HepG2 (cell line): ENCODE results near the gene CXorf38. TPM values are rescaled to one million over a fixed set of nuclear protein-coding genes. Genes with fewer than 3 reads are reported as not detected.

Experiments used
- ATAC-seq: fragments of 200-7000 bp; cut with Tn5 transposase; 3 replicates; pipeline ENCODE4 v1.9.1; 2020; ENCODE audit warnings: mild to moderate bottlenecking, moderate library complexity
- BruUV-seq: library from RNA; stranded (reverse); fragments of 400-500 nt; replicated peaks from 2 replicates; lab custom pipeline; 2021; lab: Mats Ljungman, UMichigan
- CTCF ChIA-PET: fragments of 300-600 bp; formaldehyde crosslinking; extraction: SDS; loops from one replicate; lab custom pipeline; 2021; ENCODE audit warnings: low total read pairs, inconsistent platforms, low intra/inter-chr PET ratio; lab: Yijun Ruan, JAX
- POLR2A ChIA-PET: fragments of 350-600 bp; sonication (Branson Sonifier 250); formaldehyde crosslinking; loops from one replicate; lab custom pipeline; 2020; ENCODE audit warnings: antibody characterized with exemption, inconsistent platforms; lab: Yijun Ruan, JAX
- DNase-seq: peaks from one replicate; pipeline ENCODE4 v3.0.0-alpha.2; 2015; ENCODE audit warnings: low spot score
- FAIRE-seq: peaks from 3 replicates; lab custom pipeline; 2011; peaks lifted over from hg19 to GRCh38; lab: Jason Lieb, UNC
- H2AFZ ChIP-seq: one replicate; pipeline ENCODE4 v1.6.1; 2011; ENCODE audit warnings: low read length, inconsistent platforms
- H3K27ac ChIP-seq: fragments of 300-600 bp; 3 replicates; pipeline ENCODE4 v1.8.0; 2011; ENCODE audit warnings: mixed run types, mild to moderate bottlenecking, mixed read lengths, low read length, inconsistent platforms; ENCODE audit not compliant: insufficient read depth; ENCODE audit errors: extremely low read length
- H3K27me3 ChIP-seq, 2 experiments: fragments of 200-600 bp in 1 of 2; 2 replicates in 1 of 2; 3 replicates in 1 of 2; pipeline versions ENCODE4 v1.6.0 to v1.8.0; 2011; ENCODE audit warnings: low read length in 2 of 2, mild to moderate bottlenecking in 2 of 2, moderate library complexity in 2 of 2, inconsistent platforms in 1 of 2; ENCODE audit not compliant: insufficient read depth in 2 of 2, control insufficient read depth in 1 of 2
- H3K36me3 ChIP-seq, 2 experiments: fragments of 200-600 bp in 1 of 2; replicated peaks in 1 of 2; 2 replicates in 1 of 2; 3 replicates in 1 of 2; pipeline versions ENCODE4 v1.5.1 to v1.8.0; 2011; ENCODE audit warnings: low read length in 2 of 2, inconsistent platforms in 1 of 2; ENCODE audit not compliant: insufficient read depth in 2 of 2, control insufficient read depth in 1 of 2
- H3K4me1 ChIP-seq: 2 replicates; pipeline ENCODE4 v1.5.1; 2012; ENCODE audit warnings: low read length, inconsistent platforms; ENCODE audit not compliant: insufficient read depth
- H3K4me2 ChIP-seq: 2 replicates; pipeline ENCODE4 v1.6.0; 2011; ENCODE audit warnings: low read depth, low read length, inconsistent platforms
- H3K4me3 ChIP-seq, 3 experiments: fragments of 200-600 bp in 1 of 3; sonication (generic), shearing (Covaris generic) in 1 of 3; replicated peaks in 1 of 3; 2 replicates each; pipeline ENCODE4 v1.5.1; 2011 to 2016; ENCODE audit warnings: low read length in 3 of 3, inconsistent platforms in 2 of 3, low read depth in 2 of 3, mild to moderate bottlenecking in 2 of 3, control low read depth in 1 of 3, mixed read lengths in 1 of 3; ENCODE audit not compliant: insufficient read depth in 1 of 3
- H3K79me2 ChIP-seq: one replicate; pipeline ENCODE4 v1.6.1; 2011; ENCODE audit warnings: low read length, inconsistent platforms; ENCODE audit not compliant: insufficient read depth
- H3K9ac ChIP-seq: 2 replicates; pipeline ENCODE4 v1.6.0; 2011; ENCODE audit warnings: mild to moderate bottlenecking, low read depth, low read length, inconsistent platforms; ENCODE audit not compliant: insufficient read depth
- H3K9me3 ChIP-seq: 2 replicates; pipeline ENCODE4 v1.5.1; 2012; ENCODE audit warnings: mild to moderate bottlenecking, low read length
- H4K20me1 ChIP-seq: 2 replicates; pipeline ENCODE4 v1.6.0; 2011; ENCODE audit warnings: inconsistent platforms, mild to moderate bottlenecking, low read length, moderate library complexity; ENCODE audit not compliant: insufficient read depth
- CEBPG ChIP-seq: IDR thresholded peaks from 2 replicates; pipeline ENCODE4 v1.6.1; 2016
- CREB1 ChIP-seq, 2 experiments: fragments of 450-650 bp in 1 of 2; IDR thresholded peaks; 2 replicates each; pipeline ENCODE4 v1.6.1; 2016 to 2017; ENCODE audit warnings: control low read depth in 1 of 2, mild to moderate bottlenecking in 1 of 2, missing compliant biosample characterization in 1 of 2, missing genetic modification characterization in 1 of 2
- IRF2 ChIP-seq: IDR thresholded peaks from 2 replicates; pipeline ENCODE4 v1.6.1; 2018; ENCODE audit warnings: missing genetic modification reagents, missing compliant biosample characterization
- MATR3 ChIP-seq: sonication (generic); formaldehyde crosslinking; IDR thresholded peaks from 2 replicates; pipeline ENCODE4 v1.4.0; 2020; ENCODE audit warnings: missing genetic modification reagents
- RBM39 ChIP-seq: fragments of 200-400 bp; formaldehyde crosslinking; IDR thresholded peaks from one replicate; pipeline ENCODE4 v1.6.1; 2018; ENCODE audit warnings: antibody characterized with exemption, mild to moderate bottlenecking, low read depth, low read length; ENCODE audit not compliant: poor library complexity, severe bottlenecking
- SOX6 ChIP-seq, 2 experiments: fragments of 450-650 bp in 1 of 2; sonication (generic) in 1 of 2; formaldehyde crosslinking in 1 of 2; IDR thresholded peaks; 2 replicates each; pipeline versions ENCODE4 v1.4.0 to v1.6.1; 2017 to 2020; ENCODE audit warnings: antibody characterized with exemption in 1 of 2, mild to moderate bottlenecking in 1 of 2, missing genetic modification reagents in 1 of 2
- TBX2 ChIP-seq: sonication (generic); formaldehyde crosslinking; IDR thresholded peaks from 2 replicates; pipeline ENCODE4 v1.5.0; 2020; ENCODE audit warnings: missing genetic modification reagents, mild to moderate bottlenecking, borderline replicate concordance
- ZBTB7A ChIP-seq: sonication (generic); formaldehyde crosslinking; IDR thresholded peaks from 2 replicates; pipeline ENCODE4 v1.8.0; 2022; ENCODE audit warnings: mild to moderate bottlenecking, missing genetic modification reagents
- ZSCAN12 ChIP-seq: sonication (generic); formaldehyde crosslinking; IDR thresholded peaks from 2 replicates; pipeline ENCODE4 v1.9.0; 2021; ENCODE audit warnings: mild to moderate bottlenecking, missing genetic modification reagents
- WGBS: methylation state at CpG from one replicate; pipeline ENCODE4 v1.1.6; 2017; ENCODE audit warnings: low lambda C conversion rate; 5-methylcytosine and 5-hydroxymethylcytosine counted together
- in situ Hi-C: cut with HindIII; loops from 2 replicates; pipeline ENCODE4 v1.10.0; 2017; ENCODE audit warnings: low pct_unique_long_range_greater_than_20kb; ENCODE audit not compliant: extremely low pct_ligation_motif_present
- intact Hi-C: fragments of 100-400 bp; cut with micrococcal nuclease; formaldehyde crosslinking; loops from one replicate; pipeline ENCODE4 v1.10.0; 2022; ENCODE audit not compliant: unreplicated experiment
- polyA plus RNA-seq, 8 experiments: library from polyadenylated mRNA; depleted of rRNA in 3 of 8; stranded (reverse) in 7 of 8; unstranded in 1 of 8; fragments of >200 nt; fragmentation: Illumina TruSeq in 4 of 8; extraction: Trizol in 4 of 8; gene quantifications; 2 replicates each; pipeline versions ENCODE4 v1.2.1 to v1.2.3, GENCODE V29; 2011 to 2016; ENCODE audit warnings: low read depth in 4 of 8, missing spikeins in 1 of 8, mixed read lengths in 1 of 8; ENCODE audit not compliant: insufficient read depth in 1 of 8
- total RNA-seq, 5 experiments: library from RNA; depleted of rRNA; stranded (reverse); fragments of >200 nt; fragmentation: Illumina TruSeq; extraction: Trizol; gene quantifications; 2 replicates each; pipeline ENCODE4 v1.2.3, GENCODE V29; 2016; ENCODE audit warnings: low read depth in 1 of 5
- TF ChIP-seq, protein P1 (sequence below): sonication (generic); formaldehyde crosslinking; IDR thresholded peaks from 2 replicates; pipeline ENCODE4 v1.4.0; 2020; ENCODE audit warnings: missing genetic modification reagents, borderline replicate concordance
- TF ChIP-seq, protein P2 (sequence below): sonication (generic); formaldehyde crosslinking; conservative IDR thresholded peaks from 2 replicates; pipeline ENCODE4 v1.8.0; 2022; ENCODE audit warnings: mild to moderate bottlenecking, moderate library complexity, missing genetic modification reagents
- TF ChIP-seq, protein P3 (sequence below): sonication (generic); formaldehyde crosslinking; IDR thresholded peaks from 2 replicates; pipeline ENCODE4 v1.4.0; 2020; ENCODE audit warnings: low read depth, missing genetic modification reagents
- TF ChIP-seq, protein P4 (sequence below): sonication (generic); formaldehyde crosslinking; IDR thresholded peaks from 2 replicates; pipeline ENCODE4 v1.4.0; 2020; ENCODE audit warnings: mild to moderate bottlenecking, missing genetic modification reagents

Gene CXorf38
- total and polyA plus RNA-seq, 2 of the 13 experiments (the other 11 are each of a cell fraction or from before 2014, with no cell fraction given): 4.6 to 6.7 TPM

DNA sequence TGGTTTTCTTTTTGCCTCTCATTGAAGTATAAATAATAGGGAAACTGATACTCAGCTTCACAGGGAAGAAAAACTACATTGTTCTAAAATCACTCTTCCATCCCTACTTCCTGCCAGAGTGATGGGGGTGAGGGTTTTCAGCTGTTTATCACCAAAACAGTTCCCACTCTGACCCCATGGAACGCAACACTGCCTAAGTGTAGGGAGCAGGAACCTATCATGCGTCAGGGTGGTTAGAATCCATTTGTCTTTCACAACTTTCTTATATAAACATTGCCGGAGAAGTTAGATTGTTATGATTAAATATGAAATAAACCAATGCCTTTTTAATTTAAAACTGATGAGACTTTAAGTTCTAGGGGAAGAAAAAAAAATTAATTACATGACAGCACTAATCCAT is 40.0 kb downstream of the CXorf38 start:
- WGBS: 96% methylated on average over 3 of the region's 3 CpGs
- no peak for DNase-seq
- in situ Hi-C loops (no loop called here), intact Hi-C loops (no loop called here)
- H3K27me3 ChIP-seq: no peaks in the 10 kb centered on the region
- H3K79me2 ChIP-seq: no peaks in the 10 kb centered on the region
- no peak overlapping the region for H2AFZ ChIP-seq
- ChIA-PET POLR2A (no interaction called here), CTCF (no interaction called here)
- H3K9ac ChIP-seq: no peak overlapping the region
- no peaks in the 10 kb centered on the region for H3K36me3 ChIP-seq
- peaks cover 17% of the 10 kb centered on the region for H3K4me1 ChIP-seq
- no peak overlapping the region for H3K4me3 ChIP-seq
- no peak for FAIRE-seq
- no peak overlapping the region for H3K4me2 ChIP-seq
- no TSS peak for BruUV-seq
- no peak overlapping the region for H3K27ac ChIP-seq
- no peaks in the 10 kb centered on the region for H4K20me1 ChIP-seq
- H3K9me3 ChIP-seq: no peaks in the 10 kb centered on the region
- ATAC-seq: no peak
- no peak for TF ChIP-seq SOX6 (IDR thresholded peaks at IDR 0.05)
- no peak for TF ChIP-seq SOX6 (CRISPR knock-in tag; IDR thresholded peaks at IDR 0.05)
- TF ChIP-seq, protein P1, sequence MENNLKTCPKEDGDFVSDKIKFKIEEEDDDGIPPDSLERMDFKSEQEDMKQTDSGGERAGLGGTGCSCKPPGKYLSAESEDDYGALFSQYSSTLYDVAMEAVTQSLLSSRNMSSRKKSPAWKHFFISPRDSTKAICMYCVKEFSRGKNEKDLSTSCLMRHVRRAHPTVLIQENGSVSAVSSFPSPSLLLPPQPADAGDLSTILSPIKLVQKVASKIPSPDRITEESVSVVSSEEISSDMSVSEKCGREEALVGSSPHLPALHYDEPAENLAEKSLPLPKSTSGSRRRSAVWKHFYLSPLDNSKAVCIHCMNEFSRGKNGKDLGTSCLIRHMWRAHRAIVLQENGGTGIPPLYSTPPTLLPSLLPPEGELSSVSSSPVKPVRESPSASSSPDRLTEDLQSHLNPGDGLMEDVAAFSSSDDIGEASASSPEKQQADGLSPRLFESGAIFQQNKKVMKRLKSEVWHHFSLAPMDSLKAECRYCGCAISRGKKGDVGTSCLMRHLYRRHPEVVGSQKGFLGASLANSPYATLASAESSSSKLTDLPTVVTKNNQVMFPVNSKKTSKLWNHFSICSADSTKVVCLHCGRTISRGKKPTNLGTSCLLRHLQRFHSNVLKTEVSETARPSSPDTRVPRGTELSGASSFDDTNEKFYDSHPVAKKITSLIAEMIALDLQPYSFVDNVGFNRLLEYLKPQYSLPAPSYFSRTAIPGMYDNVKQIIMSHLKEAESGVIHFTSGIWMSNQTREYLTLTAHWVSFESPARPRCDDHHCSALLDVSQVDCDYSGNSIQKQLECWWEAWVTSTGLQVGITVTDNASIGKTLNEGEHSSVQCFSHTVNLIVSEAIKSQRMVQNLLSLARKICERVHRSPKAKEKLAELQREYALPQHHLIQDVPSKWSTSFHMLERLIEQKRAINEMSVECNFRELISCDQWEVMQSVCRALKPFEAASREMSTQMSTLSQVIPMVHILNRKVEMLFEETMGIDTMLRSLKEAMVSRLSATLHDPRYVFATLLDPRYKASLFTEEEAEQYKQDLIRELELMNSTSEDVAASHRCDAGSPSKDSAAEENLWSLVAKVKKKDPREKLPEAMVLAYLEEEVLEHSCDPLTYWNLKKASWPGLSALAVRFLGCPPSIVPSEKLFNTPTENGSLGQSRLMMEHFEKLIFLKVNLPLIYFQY (CRISPR knock-in tag): no peak
- no peak for TF ChIP-seq MATR3 (CRISPR knock-in tag)
- TF ChIP-seq CEBPG (CRISPR knock-in tag): no peak
- no peak for TF ChIP-seq TBX2 (CRISPR knock-in tag)
- no peak for TF ChIP-seq IRF2 (CRISPR knock-in tag)
- no peak for TF ChIP-seq CREB1 (IDR thresholded peaks at IDR 0.05)
- no peak for TF ChIP-seq CREB1 (CRISPR knock-in tag; IDR thresholded peaks at IDR 0.05)
- TF ChIP-seq, protein P2, sequence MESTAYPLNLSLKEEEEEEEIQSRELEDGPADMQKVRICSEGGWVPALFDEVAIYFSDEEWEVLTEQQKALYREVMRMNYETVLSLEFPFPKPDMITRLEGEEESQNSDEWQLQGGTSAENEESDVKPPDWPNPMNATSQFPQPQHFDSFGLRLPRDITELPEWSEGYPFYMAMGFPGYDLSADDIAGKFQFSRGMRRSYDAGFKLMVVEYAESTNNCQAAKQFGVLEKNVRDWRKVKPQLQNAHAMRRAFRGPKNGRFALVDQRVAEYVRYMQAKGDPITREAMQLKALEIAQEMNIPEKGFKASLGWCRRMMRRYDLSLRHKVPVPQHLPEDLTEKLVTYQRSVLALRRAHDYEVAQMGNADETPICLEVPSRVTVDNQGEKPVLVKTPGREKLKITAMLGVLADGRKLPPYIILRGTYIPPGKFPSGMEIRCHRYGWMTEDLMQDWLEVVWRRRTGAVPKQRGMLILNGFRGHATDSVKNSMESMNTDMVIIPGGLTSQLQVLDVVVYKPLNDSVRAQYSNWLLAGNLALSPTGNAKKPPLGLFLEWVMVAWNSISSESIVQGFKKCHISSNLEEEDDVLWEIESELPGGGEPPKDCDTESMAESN (CRISPR knock-in tag): no peak
- no peak for TF ChIP-seq RBM39
- TF ChIP-seq ZSCAN12 (CRISPR knock-in tag): no peak
- no peak for TF ChIP-seq ZBTB7A (CRISPR knock-in tag)
- TF ChIP-seq, protein P3, sequence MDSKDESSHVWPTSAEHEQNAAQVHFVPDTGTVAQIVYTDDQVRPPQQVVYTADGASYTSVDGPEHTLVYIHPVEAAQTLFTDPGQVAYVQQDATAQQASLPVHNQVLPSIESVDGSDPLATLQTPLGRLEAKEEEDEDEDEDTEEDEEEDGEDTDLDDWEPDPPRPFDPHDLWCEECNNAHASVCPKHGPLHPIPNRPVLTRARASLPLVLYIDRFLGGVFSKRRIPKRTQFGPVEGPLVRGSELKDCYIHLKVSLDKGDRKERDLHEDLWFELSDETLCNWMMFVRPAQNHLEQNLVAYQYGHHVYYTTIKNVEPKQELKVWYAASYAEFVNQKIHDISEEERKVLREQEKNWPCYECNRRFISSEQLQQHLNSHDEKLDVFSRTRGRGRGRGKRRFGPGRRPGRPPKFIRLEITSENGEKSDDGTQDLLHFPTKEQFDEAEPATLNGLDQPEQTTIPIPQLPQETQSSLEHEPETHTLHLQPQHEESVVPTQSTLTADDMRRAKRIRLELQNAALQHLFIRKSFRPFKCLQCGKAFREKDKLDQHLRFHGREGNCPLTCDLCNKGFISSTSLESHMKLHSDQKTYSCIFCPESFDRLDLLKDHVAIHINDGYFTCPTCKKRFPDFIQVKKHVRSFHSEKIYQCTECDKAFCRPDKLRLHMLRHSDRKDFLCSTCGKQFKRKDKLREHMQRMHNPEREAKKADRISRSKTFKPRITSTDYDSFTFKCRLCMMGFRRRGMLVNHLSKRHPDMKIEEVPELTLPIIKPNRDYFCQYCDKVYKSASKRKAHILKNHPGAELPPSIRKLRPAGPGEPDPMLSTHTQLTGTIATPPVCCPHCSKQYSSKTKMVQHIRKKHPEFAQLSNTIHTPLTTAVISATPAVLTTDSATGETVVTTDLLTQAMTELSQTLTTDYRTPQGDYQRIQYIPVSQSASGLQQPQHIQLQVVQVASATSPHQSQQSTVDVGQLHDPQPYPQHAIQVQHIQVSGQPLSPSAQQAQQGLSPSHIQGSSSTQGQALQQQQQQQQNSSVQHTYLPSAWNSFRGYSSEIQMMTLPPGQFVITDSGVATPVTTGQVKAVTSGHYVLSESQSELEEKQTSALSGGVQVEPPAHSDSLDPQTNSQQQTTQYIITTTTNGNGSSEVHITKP (CRISPR knock-in tag): no peak
- TF ChIP-seq, protein P4, sequence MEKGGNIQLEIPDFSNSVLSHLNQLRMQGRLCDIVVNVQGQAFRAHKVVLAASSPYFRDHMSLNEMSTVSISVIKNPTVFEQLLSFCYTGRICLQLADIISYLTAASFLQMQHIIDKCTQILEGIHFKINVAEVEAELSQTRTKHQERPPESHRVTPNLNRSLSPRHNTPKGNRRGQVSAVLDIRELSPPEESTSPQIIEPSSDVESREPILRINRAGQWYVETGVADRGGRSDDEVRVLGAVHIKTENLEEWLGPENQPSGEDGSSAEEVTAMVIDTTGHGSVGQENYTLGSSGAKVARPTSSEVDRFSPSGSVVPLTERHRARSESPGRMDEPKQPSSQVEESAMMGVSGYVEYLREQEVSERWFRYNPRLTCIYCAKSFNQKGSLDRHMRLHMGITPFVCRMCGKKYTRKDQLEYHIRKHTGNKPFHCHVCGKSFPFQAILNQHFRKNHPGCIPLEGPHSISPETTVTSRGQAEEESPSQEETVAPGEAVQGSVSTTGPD (CRISPR knock-in tag): no peak
